Neuronal stem cell (in vitro differentiated cells): ENCODE results near the gene CA9.
A peak's percentile ranks its signal among the peaks of the same experiment; 100 is the strongest.

Experiments
- DNase-seq: peaks from one replicate; pipeline ENCODE4 v3.0.0-alpha.2; 2013; ENCODE audit warnings: low spot score
- H2AFZ ChIP-seq: one replicate; pipeline ENCODE4 v1.6.1; 2013; ENCODE audit warnings: mild to moderate bottlenecking, low read length, inconsistent platforms
- H2AK5ac ChIP-seq: 2 replicates; pipeline ENCODE4 v1.6.1; 2013; ENCODE audit warnings: low read depth, mild to moderate bottlenecking, inconsistent platforms, low read length, moderate library complexity, mixed read lengths
- H2BK120ac ChIP-seq: 2 replicates; pipeline ENCODE4 v1.6.1; 2013; ENCODE audit warnings: low read depth, mild to moderate bottlenecking, inconsistent platforms, low read length, moderate library complexity, mixed read lengths
- H2BK12ac ChIP-seq: one replicate; pipeline ENCODE4 v1.6.1; 2013; ENCODE audit warnings: low read length, inconsistent platforms
- H2BK15ac ChIP-seq: 2 replicates; pipeline ENCODE4 v1.6.1; 2013; ENCODE audit warnings: mild to moderate bottlenecking, low read length, inconsistent platforms, mixed read lengths
- H2BK5ac ChIP-seq: one replicate; pipeline ENCODE4 v1.6.1; 2013; ENCODE audit warnings: inconsistent platforms, mild to moderate bottlenecking, low read length, moderate library complexity
- H3K14ac ChIP-seq: one replicate; pipeline ENCODE4 v1.6.1; 2013; ENCODE audit warnings: low read length, inconsistent platforms
- H3K18ac ChIP-seq: 2 replicates; pipeline ENCODE4 v1.6.1; 2013; ENCODE audit warnings: low read length, inconsistent platforms
- H3K23ac ChIP-seq: 2 replicates; pipeline ENCODE4 v1.6.1; 2013; ENCODE audit warnings: low read depth, mild to moderate bottlenecking, mixed read lengths, low read length, inconsistent platforms; ENCODE audit not compliant: poor library complexity
- H3K27ac ChIP-seq: replicated peaks from 3 replicates; pipeline ENCODE4 v1.5.1; 2013; ENCODE audit warnings: low read length, inconsistent platforms
- H3K27me3 ChIP-seq, 3 experiments: 2 replicates each; pipeline ENCODE4 v1.6.1; 2013; ENCODE audit warnings: low read length in 3 of 3, mild to moderate bottlenecking in 2 of 3, inconsistent platforms in 1 of 3, low read depth in 1 of 3, mixed read lengths in 1 of 3, moderate library complexity in 1 of 3; ENCODE audit not compliant: control insufficient read depth in 3 of 3, insufficient read depth in 3 of 3
- H3K36me3 ChIP-seq, 2 donors: replicated peaks in 1 of 2; 2 replicates each; pipeline ENCODE4 v1.6.1; 2013; ENCODE audit warnings: low read length in 2 of 2; ENCODE audit not compliant: control insufficient read depth in 2 of 2, insufficient read depth in 2 of 2
- H3K4ac ChIP-seq: 2 replicates; pipeline ENCODE4 v1.6.1; 2013; ENCODE audit warnings: inconsistent platforms, mild to moderate bottlenecking, low read length, moderate library complexity
- H3K4me1 ChIP-seq, 2 donors: 1 replicate in 1 of 2; 2 replicates in 1 of 2; pipeline ENCODE4 v1.6.1; 2013; ENCODE audit warnings: low read length in 2 of 2, low read depth in 1 of 2; ENCODE audit not compliant: control insufficient read depth in 2 of 2, insufficient read depth in 1 of 2
- H3K4me2 ChIP-seq: one replicate; pipeline ENCODE4 v1.6.1; 2013; ENCODE audit warnings: mild to moderate bottlenecking, low read length, inconsistent platforms; ENCODE audit not compliant: insufficient read depth, poor library complexity, severe bottlenecking
- H3K4me3 ChIP-seq, 2 donors: 2 replicates each; pipeline ENCODE4 v1.5.1; 2013; ENCODE audit warnings: low read length in 2 of 2, mild to moderate bottlenecking in 2 of 2, inconsistent platforms in 1 of 2, moderate library complexity in 1 of 2
- H3K79me1 ChIP-seq: one replicate; pipeline ENCODE4 v1.6.1; 2013; ENCODE audit warnings: low read depth, mild to moderate bottlenecking, inconsistent platforms, low read length, moderate library complexity
- H3K9ac ChIP-seq: one replicate; pipeline ENCODE4 v1.6.1; 2013; ENCODE audit warnings: mild to moderate bottlenecking, low read depth, low read length, inconsistent platforms; ENCODE audit not compliant: poor library complexity
- H3K9me3 ChIP-seq, 2 donors: replicated peaks in 1 of 2; 2 replicates each; pipeline versions ENCODE3 to v1.6.1; 2013; ENCODE audit warnings: low read length in 2 of 2, mild to moderate bottlenecking in 2 of 2, inconsistent platforms in 1 of 2, low read depth in 1 of 2, mixed read lengths in 1 of 2, moderate library complexity in 1 of 2; ENCODE audit not compliant: control insufficient read depth in 2 of 2, insufficient read depth in 1 of 2
- H4K8ac ChIP-seq: one replicate; pipeline ENCODE4 v1.6.1; 2013; ENCODE audit warnings: low read depth, mild to moderate bottlenecking, inconsistent platforms, low read length, moderate library complexity
- H4K91ac ChIP-seq: one replicate; pipeline ENCODE4 v1.6.1; 2013; ENCODE audit warnings: low read length, low read depth, mild to moderate bottlenecking, inconsistent platforms; ENCODE audit not compliant: poor library complexity
- WGBS, 2 donors: extraction: QIAGEN DNeasy Blood & Tissue Kit; methylation state at CpG; one replicate each; pipeline ENCODE4 v1.1.7; 2013; ENCODE audit warnings: missing lambda C conversion rate in 2 of 2, mixed read lengths in 1 of 2; ENCODE audit not compliant: insufficient read length in 2 of 2, insufficient replicate concordance in 1 of 2; ENCODE audit errors: extremely low coverage in 2 of 2; 5-methylcytosine and 5-hydroxymethylcytosine counted together

Gene CA9

GRCh38 chr9:35646533-35647265 lies 27.0 kb upstream of the CA9 start:
- Histone ChIP-seq H2BK15ac (peak overlapping the region; percentile 65), H3K79me1 (no peaks in the 10 kb centered on the region), H4K8ac (no peak overlapping the region), H3K14ac (peak overlapping the region; percentile 82), H3K27me3 (no peaks in the 10 kb centered on the region), H3K4me2 (peak overlapping the region; percentile 77), H3K4ac (no peak overlapping the region), H2BK5ac (no peak overlapping the region), H4K91ac (no peak overlapping the region), H3K27ac (peak overlapping the region; percentile 1), H3K18ac (peak overlapping the region; percentile 95), H3K4me3 (peak overlapping the region; percentile 61 to 82), H3K23ac (peak overlapping the region; percentile 46), H2BK120ac (no peak overlapping the region), H3K9ac (peak overlapping the region; percentile 72), H2AK5ac (peak overlapping the region; percentile 1), H3K4me1 (peaks cover 0 to 5% of the 10 kb centered on the region in 2 donors), H2BK12ac (no peak overlapping the region), H3K36me3 (no peaks in the 10 kb centered on the region), H2AFZ (peak overlapping the region; percentile 96), H3K9me3 (no peaks in the 10 kb centered on the region)
- DNase-seq: peak; percentile 88
- no CpG with 5 or more reads among the region's 58 CpGs for WGBS, 2 donors

GRCh38 chr9:35649431-35650340 lies 24.0 kb upstream of the CA9 start:
- Histone ChIP-seq H3K4me3 (no peak overlapping the region), H4K91ac (no peak overlapping the region), H2AFZ (peak overlapping the region; percentile 8), H2BK12ac (peak overlapping the region; percentile 14), H3K4me1 (peaks cover 0 to 5% of the 10 kb centered on the region in 2 donors), H2BK5ac (peak overlapping the region; percentile 31), H3K27ac (no peak overlapping the region), H3K36me3 (no peaks in the 10 kb centered on the region), H4K8ac (no peak overlapping the region), H3K23ac (no peak overlapping the region), H3K79me1 (no peaks in the 10 kb centered on the region), H3K14ac (no peak overlapping the region), H3K4me2 (no peak overlapping the region), H2AK5ac (peak overlapping the region; percentile 76), H3K18ac (no peak overlapping the region), H2BK15ac (peak overlapping the region; percentile 84), H3K9ac (peak overlapping the region; percentile 1), H3K4ac (no peak overlapping the region), H3K27me3 (no peaks in the 10 kb centered on the region), H2BK120ac (peak overlapping the region; percentile 7), H3K9me3 (no peaks in the 10 kb centered on the region)
- no CpG with 5 or more reads among the region's 26 CpGs for WGBS, 2 donors
- DNase-seq: no peak

DNA sequence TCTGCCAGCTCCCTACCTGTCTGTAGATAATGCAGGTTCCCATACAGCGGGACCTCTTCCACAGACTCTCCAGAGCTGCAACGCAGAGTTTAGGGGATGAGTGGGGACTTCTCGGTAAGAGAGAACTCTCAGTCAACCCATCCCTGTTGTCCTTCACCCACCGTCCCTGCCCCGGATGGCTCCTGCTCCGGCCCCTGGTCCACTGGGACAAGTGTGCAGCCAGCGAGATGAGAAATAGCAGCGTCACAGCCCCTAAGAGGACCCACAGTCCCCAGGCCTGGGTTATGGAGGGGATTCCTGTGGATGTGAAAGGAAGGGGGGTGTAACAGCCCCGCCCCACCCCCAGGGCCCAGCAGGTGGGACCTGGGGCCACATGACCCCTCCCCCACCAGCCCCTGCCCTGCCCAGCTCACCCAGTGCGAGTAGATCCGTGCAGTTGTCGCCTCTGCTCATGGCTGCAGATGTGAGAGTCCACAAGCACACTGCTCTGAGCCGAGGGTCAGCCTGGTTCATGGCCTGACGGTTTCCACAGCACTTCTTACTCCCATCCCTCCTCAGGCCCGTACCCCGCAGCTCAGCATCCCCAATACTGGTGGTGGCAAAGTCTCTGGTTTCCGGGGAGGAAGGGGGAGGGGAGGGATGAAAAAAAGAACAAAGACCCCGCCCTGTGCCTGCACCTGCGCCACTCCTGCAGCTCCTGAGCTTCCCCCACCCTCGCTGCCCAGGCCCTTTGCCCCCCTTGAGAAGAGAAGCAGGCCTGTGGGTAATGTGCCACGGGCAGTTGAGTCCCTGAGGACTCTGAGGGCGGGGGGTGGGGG lies 23.2 kb upstream of the CA9 start, which contains the start of gene SIT1:
Gene SIT1 (minus strand): TSS at position 591 of the 818 bp plus-strand sequence. CDS start 78 bp downstream, at position 513.
- Histone ChIP-seq H3K4me3 (no peak within 1 kb of the TSS), H2AK5ac (peak within 1 kb of the TSS; percentile 76), H3K4me1 (peaks cover 0 to 5% of the 10 kb centered on the region in 2 donors), H3K23ac (no peak within 1 kb of the TSS), H4K8ac (no peak within 1 kb of the TSS), H2BK5ac (peak within 1 kb of the TSS; percentile 31), H3K9ac (peak within 1 kb of the TSS; percentile 1), H3K36me3 (no peaks in the 10 kb centered on the region), H3K14ac (no peak within 1 kb of the TSS), H4K91ac (peak within 1 kb of the TSS; percentile 62), H2BK15ac (peak within 1 kb of the TSS; percentile 84), H3K18ac (peak within 1 kb of the TSS; percentile 29), H3K27me3 (no peaks in the 10 kb centered on the region), H3K4me2 (no peak within 1 kb of the TSS), H2BK120ac (peak within 1 kb of the TSS; percentile 7), H3K79me1 (no peaks in the 10 kb centered on the region), H2AFZ (peak within 1 kb of the TSS; percentile 8), H3K9me3 (no peaks in the 10 kb centered on the region), H2BK12ac (peak within 1 kb of the TSS; percentile 14), H3K4ac (no peak within 1 kb of the TSS), H3K27ac (no peak within 1 kb of the TSS)
- WGBS, 2 donors: no CpG with 5 or more reads among the region's 22 CpGs
- DNase-seq: no peak
